ENCODE data around the gene NAV3.

- no peak for TF ChIP-seq REST (IDR thresholded peaks at IDR 0.05; ENCODE audit: low read depth, low read length)
- TF ChIP-seq GATA2 (CRISPR knock-in tag; IDR thresholded peaks at IDR 0.05), result no peak
- no peak for TF ChIP-seq CTCF (IDR thresholded peaks at IDR 0.05)
Measured at GRCh38 chr12:77817276-77817675, 13.4 kb upstream of the NAV3 start.
